HAP-1 (cell line): Measurements from ENCODE around the gene MRPS27.

Experiments used
- DNase-seq, 2 experiments: peaks; one replicate each; pipeline ENCODE4 v3.0.0-alpha.2; 2016 to 2020; ENCODE audit warnings: low spot score in 2 of 2
- H3K27me3 ChIP-seq: fragments of 250-450 bp; sonication (Bioruptor Pico); 2 replicates; pipeline ENCODE4 v1.5.1; 2020; ENCODE audit warnings: low read depth, mild to moderate bottlenecking, moderate library complexity
- H3K36me3 ChIP-seq: fragments of 250-450 bp; sonication (Bioruptor Pico); replicated peaks from 2 replicates; pipeline ENCODE4 v1.5.1; 2020; ENCODE audit warnings: mild to moderate bottlenecking
- H3K4me1 ChIP-seq: fragments of 250-450 bp; sonication (Bioruptor Pico); 2 replicates; pipeline ENCODE4 v1.5.1; 2020; ENCODE audit warnings: mild to moderate bottlenecking
- H3K4me3 ChIP-seq: fragments of 250-450 bp; sonication (Bioruptor Pico); 2 replicates; pipeline ENCODE4 v1.5.1; 2020; ENCODE audit warnings: mild to moderate bottlenecking, moderate library complexity
- H3K9me3 ChIP-seq: fragments of 250-450 bp; sonication (Bioruptor Pico); 2 replicates; pipeline ENCODE4 v1.5.1; 2020; ENCODE audit warnings: mild to moderate bottlenecking, moderate library complexity
- in situ Hi-C: fragments of 300-500 bp; cut with MboI; formaldehyde crosslinking; loops from 3 replicates; pipeline ENCODE4 v1.14.3; 2020; ENCODE audit warnings: low sequenced_read_pairs, inconsistent platforms, mixed read lengths

The MRPS27 gene

DNA sequence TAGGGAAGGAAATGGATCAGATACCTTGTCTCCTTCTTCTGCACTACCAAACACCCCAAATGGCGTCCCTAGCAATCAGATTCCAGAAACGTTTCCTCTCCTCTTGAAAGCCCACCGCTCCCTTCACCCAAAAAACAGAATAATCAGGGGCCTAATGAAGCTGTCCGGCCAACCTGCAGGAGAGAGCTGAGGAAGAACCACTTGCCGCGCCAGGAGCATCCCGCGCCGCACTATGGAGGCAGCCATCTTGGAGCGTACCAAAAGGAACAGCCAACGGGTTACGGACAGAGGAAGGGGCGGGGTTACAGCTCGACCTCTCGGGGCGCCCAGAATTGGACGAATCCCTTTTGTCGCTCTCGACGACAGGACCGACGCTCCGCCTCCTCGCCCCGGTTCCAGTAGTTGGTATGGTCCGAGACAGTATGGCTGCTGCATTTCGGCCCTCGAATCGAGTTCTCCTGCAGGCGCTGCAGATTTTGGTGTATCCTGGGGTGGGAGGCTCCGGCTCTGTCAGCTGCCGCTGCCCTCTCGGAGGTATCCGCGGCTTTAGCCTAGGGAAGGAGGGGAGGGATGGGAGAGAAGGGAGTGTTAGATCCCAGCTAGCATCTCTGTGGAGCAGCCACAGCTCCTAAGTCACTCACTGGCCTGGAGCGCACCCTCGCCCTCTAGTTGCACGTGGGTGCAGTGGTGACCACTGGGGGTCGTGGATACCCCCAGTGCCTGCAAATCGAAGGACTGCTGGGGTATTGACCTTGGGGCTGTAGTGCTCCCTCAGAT lies at the start of gene MRPS27, which contains the start of gene PTCD2:
Gene MRPS27 (minus strand): TSS at position 265 of the 777 bp plus-strand sequence. CDS start 19 bp downstream, at position 246.
Gene PTCD2 (plus strand): TSS at position 398 of the 777 bp plus-strand sequence. CDS start 10 bp downstream, at position 408.
- peak; percentile 94 to 98 for DNase-seq
- H3K4me3 ChIP-seq, result peak within 1 kb of the TSS; percentile 84
- H3K36me3 ChIP-seq, result peaks cover 14% of the 10 kb centered on the region
- H3K27me3 ChIP-seq, result no peaks in the 10 kb centered on the region
- no peaks in the 10 kb centered on the region for H3K9me3 ChIP-seq
- in situ Hi-C loops, result loop anchor here (10.0 to 25.0 kb wide), 2 partner anchors 175 to 733 kb away; partner anchors contain the start of gene MCCC2
- peaks cover 9% of the 10 kb centered on the region for H3K4me1 ChIP-seq

DNA sequence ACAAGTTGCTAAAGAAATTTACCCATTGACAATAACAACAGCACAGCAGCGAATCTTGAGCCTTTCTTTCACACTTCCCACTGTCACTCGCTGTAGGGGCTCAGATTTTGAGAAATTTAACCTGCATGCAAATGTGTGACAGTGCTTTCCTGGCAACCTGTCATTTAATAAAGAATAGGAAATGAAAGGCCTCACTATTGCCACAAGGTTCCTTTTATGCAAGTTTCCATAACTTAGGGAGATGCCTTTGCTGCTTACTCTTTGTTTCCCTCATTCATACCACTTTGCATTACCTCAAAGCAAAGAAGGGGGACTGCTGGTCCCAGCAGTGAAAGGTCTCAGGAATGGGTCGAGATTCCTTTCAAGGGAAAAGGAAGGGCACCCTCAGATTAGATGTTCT lies 49.7 kb upstream of the MRPS27 start:
- Histone ChIP-seq H3K4me1 (no peaks in the 10 kb centered on the region), H3K36me3 (no peaks in the 10 kb centered on the region), H3K27me3 (no peaks in the 10 kb centered on the region), H3K4me3 (no peak overlapping the region), H3K9me3 (no peaks in the 10 kb centered on the region)
- in situ Hi-C loops, result loop anchor here (5.0 to 25.0 kb wide), 2 partner anchors 158 to 443 kb away; partner anchors contain the start of gene TNPO1
- no peak for DNase-seq

DNA sequence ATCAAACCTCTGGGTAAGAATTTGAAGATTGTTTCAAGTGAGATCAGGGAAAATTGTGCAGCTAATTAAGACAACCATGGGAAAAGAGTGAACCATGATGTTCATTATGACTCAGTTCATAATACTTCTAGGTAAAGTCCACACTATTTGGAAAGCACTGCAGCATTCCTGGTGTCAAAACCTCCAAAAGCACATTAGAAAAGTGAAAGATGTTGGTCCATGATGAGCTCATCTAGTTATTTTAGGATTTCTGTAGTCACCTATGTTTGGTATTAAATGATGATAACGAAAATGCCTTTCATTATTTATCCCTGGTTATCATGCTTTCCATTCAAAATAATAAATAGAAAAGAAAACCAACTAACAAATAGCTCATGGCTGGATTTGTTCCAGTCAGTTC lies 49.3 kb upstream of the MRPS27 start:
- no peaks in the 10 kb centered on the region for H3K27me3 ChIP-seq
- no peak for DNase-seq
- in situ Hi-C loops, result loop anchor here (5.0 to 25.0 kb wide), 2 partner anchors 158 to 443 kb away; partner anchors contain the start of gene TNPO1
- no peaks in the 10 kb centered on the region for H3K4me1 ChIP-seq
- H3K9me3 ChIP-seq, result no peaks in the 10 kb centered on the region
- no peaks in the 10 kb centered on the region for H3K36me3 ChIP-seq
- H3K4me3 ChIP-seq, result no peak overlapping the region

DNA sequence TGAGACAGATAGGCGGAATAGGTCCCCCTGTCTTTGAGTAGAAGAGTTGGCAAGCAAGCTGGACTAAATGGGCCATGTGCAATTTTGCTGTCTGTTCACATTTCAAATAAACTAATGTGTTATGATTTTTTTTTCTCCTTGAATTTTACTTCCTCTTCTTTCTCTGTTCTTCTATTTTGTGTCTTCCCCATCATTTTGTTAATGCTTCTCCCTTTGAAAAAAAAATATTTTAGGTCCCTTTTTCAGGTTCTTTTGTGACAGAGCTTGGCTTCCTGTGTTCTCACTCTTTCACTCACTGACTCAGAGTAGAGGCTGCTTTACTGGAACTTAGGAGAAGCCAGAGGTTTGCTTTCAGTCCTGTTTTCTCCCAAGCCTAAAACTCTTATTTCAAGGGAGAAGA lies 48.2 kb upstream of the MRPS27 start:
- no peaks in the 10 kb centered on the region for H3K27me3 ChIP-seq
- in situ Hi-C loops, result loop anchor here (5.0 to 25.0 kb wide), 2 partner anchors 159 to 444 kb away; partner anchors contain the start of gene TNPO1
- no peaks in the 10 kb centered on the region for H3K9me3 ChIP-seq
- H3K36me3 ChIP-seq, result no peaks in the 10 kb centered on the region
- no peak for DNase-seq
- no peak overlapping the region for H3K4me3 ChIP-seq
- H3K4me1 ChIP-seq, result peaks cover under 1% of the 10 kb centered on the region; the same call in 1 of the 2 replicates

DNA sequence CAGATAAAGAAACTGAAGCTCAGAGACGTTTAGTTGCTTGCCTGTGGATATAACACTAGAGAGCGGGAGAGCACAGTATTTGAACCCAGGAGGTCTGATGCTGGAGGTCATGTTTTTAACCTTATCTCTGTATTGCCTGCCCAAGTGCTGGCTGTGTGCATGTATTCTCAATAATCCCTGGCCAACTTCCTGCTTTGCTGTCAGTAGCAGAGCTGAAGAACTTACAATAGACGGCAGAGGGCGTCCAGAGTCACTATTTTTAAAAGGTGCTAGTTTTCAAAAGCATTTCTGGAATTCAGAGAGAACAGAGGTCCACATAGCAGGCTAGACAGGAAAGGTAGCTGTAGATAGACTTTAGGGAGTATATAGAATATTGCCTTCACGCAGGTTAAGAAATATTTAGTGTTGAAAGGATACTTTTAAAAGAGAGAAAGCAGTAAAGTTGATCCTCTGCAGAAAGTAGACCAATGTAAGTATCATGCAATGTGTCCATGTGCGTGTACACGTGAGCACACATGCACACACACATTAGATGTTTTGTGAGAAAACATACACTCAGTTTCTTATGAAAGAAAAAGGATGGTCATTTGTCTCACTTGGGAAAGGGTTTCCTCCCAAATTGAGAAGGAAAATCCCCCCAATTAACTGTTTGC lies 46.4 kb upstream of the MRPS27 start:
- in situ Hi-C loops, result loop anchor here (5.0 to 25.0 kb wide), 2 partner anchors 161 to 446 kb away; partner anchors contain the start of gene TNPO1
- Histone ChIP-seq H3K4me1 (peaks cover 7% of the 10 kb centered on the region), H3K4me3 (no peak overlapping the region), H3K9me3 (no peaks in the 10 kb centered on the region), H3K36me3 (peaks cover 5% of the 10 kb centered on the region; the same call in 1 of the 2 replicates), H3K27me3 (no peaks in the 10 kb centered on the region)
- peak; percentile 72 to 78 for DNase-seq

DNA sequence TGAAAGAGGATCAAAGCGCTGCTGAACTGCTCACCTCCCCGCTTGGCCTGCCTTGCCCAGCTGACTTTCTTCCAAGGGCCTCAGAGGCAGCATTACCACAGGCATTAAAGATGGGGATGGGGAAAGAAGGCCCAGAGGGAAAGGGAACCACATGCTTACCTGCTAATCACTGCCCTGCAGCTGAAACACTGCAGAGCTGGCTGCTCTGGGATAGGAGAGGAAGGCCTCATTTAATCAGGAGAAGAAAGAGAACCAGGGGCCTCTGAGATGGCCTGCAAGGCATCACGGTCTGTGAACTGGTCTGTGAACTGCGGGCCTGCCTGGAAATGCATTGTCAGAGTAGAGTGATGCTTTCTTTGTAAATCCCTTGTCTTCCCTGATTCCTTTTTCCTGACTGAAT lies 44.9 kb upstream of the MRPS27 start:
- DNase-seq, result no peak
- Histone ChIP-seq H3K36me3 (peaks cover 10% of the 10 kb centered on the region; the same call in 1 of the 2 replicates), H3K4me1 (peaks cover 7% of the 10 kb centered on the region), H3K27me3 (no peaks in the 10 kb centered on the region), H3K9me3 (no peaks in the 10 kb centered on the region), H3K4me3 (no peak overlapping the region)
- in situ Hi-C loops, result loop anchor here (5.0 to 25.0 kb wide), 2 partner anchors 162 to 447 kb away; partner anchors contain the start of gene TNPO1

DNA sequence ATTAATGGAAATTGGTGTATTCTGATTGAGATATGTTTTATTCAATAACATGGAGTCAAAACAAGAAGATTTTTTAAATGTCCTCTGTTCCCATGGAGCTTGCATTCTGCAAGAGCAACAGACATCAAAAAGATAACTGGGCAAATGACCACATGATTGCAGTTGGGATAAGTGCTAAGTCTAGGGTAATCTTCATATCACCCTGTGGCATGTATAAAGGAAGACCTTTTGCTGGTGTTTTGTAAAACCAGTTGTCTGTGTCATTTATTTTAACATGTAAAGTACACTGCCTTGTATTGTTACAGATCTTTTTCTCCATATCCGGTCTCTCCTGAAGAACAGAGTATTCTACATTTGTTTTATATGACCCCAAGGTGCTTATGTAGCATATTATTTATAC lies 44.1 kb upstream of the MRPS27 start:
- H3K4me1 ChIP-seq, result peaks cover 7% of the 10 kb centered on the region
- no peaks in the 10 kb centered on the region for H3K27me3 ChIP-seq
- peaks cover 13% of the 10 kb centered on the region; the same call in 1 of the 2 replicates for H3K36me3 ChIP-seq
- in situ Hi-C loops, result loop anchor here (25.0 kb wide), 1 partner anchor 448 kb away; the partner anchor contains the start of gene TNPO1
- H3K9me3 ChIP-seq, result no peaks in the 10 kb centered on the region
- no peak overlapping the region for H3K4me3 ChIP-seq
- no peak for DNase-seq

DNA sequence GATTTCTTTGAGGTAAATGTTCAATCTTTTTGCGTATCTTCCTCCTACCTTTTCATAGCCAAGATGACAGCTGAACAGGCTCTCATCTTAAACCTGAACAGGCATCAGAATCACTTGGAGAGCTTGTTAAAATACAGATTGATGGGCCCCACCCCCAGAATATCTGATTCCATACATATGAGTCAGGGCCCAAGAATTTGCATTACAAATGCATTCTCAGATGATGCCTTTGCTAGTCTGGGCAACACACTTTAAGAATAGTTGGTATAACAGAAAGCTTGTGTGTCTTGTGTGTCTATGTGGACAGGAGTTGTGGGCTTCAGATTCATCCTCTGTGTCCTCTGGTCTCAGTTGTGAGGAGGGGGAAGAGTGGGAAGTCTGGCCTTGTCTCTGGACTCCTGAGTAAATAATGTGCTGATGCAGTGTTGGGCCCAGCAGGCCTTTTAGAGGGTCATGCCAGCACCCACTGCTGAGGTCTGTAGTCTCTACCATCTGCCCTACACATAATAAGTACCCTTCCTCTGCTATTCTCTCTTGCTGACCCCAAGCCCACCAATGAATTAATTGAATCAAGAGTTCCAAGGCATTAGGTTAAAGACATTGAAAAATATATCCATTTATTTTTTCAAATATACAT lies 43.2 kb upstream of the MRPS27 start:
- H3K36me3 ChIP-seq, result peaks cover 20% of the 10 kb centered on the region
- in situ Hi-C loops, result loop anchor here (25.0 kb wide), 1 partner anchor 449 kb away; the partner anchor contains the start of gene TNPO1
- DNase-seq, result peak; percentile 54 to 57
- peaks cover 7% of the 10 kb centered on the region for H3K4me1 ChIP-seq
- H3K9me3 ChIP-seq, result no peaks in the 10 kb centered on the region
- no peaks in the 10 kb centered on the region for H3K27me3 ChIP-seq
- H3K4me3 ChIP-seq, result no peak overlapping the region

DNA sequence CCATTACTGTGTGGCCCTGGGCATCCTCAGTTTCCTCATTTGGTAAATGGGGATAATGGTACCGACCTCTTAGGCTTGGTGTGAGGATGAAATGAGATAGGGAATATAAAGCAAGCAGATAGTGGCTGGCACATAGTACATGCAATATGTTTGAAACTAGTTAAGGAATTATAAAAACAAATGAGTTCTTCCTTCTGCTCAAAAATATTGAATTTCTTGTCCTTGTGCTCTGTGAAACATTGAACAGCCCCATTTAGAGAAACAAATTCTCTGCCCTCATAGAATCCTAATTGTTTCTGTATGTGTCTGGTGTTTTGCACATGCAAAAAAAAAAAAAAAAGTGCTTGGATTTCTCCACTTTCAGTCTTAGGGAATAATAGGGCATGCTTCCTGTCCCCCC lies 39.8 kb upstream of the MRPS27 start:
- Histone ChIP-seq H3K4me3 (no peak overlapping the region), H3K9me3 (no peaks in the 10 kb centered on the region), H3K36me3 (peaks cover 22% of the 10 kb centered on the region), H3K4me1 (peaks cover 7% of the 10 kb centered on the region), H3K27me3 (no peaks in the 10 kb centered on the region)
- DNase-seq, result no peak
- in situ Hi-C loops, result loop anchor here (25.0 kb wide), 1 partner anchor 452 kb away; the partner anchor contains the start of gene TNPO1

DNA sequence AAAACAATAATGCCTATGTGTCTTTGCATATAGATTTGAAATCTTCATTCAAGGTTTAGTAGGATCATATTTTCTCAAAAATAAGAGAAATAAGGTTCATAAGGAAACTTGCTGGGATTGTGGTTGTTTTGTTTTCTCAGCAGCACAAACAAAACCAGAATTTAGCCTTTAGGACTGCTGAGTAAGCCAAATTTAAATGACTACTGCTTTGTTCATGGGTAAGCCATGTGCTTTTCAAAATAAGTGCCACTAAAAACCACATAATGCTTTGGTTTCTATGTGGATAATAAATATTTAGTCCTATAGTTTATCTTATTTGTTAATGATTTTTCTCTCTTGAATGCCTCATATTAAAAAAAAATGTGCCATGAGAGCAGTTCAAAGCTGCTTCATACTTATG lies 38.9 kb upstream of the MRPS27 start:
- H3K4me3 ChIP-seq, result no peak overlapping the region
- peaks cover 9% of the 10 kb centered on the region for H3K4me1 ChIP-seq
- in situ Hi-C loops, result loop anchor here (25.0 kb wide), 1 partner anchor 453 kb away; the partner anchor contains the start of gene TNPO1
- H3K27me3 ChIP-seq, result no peaks in the 10 kb centered on the region
- H3K9me3 ChIP-seq, result no peaks in the 10 kb centered on the region
- no peak for DNase-seq
- H3K36me3 ChIP-seq, result peaks cover 22% of the 10 kb centered on the region

DNA sequence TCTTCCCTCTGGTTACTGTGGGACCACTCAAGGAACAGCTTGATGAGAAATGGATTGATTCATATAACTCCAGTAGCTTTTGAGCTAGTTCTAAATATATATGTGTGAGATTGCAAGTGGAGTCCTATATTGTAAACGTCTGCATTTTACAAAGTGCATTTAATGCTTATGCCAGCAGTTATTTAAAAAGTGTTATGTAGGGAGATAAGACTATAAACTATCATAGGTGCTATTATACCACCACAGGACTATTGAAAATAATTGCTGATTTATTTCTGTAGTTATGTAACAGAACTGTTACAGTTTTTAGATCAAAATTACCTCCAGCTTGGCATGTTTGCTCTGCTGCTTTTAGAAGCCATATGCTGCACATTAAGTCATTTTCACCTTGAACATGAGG lies 36.3 kb upstream of the MRPS27 start:
- H3K9me3 ChIP-seq, result no peaks in the 10 kb centered on the region
- no peak for DNase-seq
- H3K4me3 ChIP-seq, result no peak overlapping the region
- in situ Hi-C loops, result loop anchor here (25.0 kb wide), 1 partner anchor 456 kb away; the partner anchor contains the start of gene TNPO1
- H3K27me3 ChIP-seq, result no peaks in the 10 kb centered on the region
- peaks cover 17% of the 10 kb centered on the region for H3K36me3 ChIP-seq
- H3K4me1 ChIP-seq, result 0 out of 2 replicates have a peak, but pooled peaks cover 3% of the 10 kb centered on the region

DNA sequence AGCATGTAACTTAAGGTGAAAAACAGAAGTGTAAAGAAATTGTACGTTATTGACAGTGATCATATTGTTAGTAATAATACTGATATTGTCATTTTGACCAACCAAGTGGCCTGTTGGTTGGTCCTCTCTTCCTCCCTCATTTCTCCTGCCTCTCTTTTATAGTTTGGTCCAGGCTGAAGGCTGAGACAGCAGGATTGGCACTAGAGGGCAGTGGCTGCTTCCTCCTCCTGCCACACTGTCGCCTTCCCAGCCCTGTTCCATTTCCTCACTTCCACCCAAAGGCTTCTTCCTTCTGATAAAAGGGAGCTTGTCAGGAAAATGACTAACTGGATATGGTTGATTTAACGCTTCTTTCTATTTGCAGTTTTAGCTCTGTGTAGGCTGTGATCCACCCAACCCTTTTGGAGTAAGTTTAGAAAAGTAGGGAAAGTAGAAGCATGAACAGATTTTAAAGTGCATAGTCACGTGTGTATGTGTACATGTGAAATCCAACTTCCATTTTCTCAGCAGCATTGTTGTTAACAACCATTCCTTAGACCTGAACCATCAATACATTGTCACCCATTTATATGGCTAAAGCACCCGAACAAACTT lies 35.8 kb upstream of the MRPS27 start:
- 0 out of 2 replicates have a peak, but pooled peaks cover 3% of the 10 kb centered on the region for H3K4me1 ChIP-seq
- H3K9me3 ChIP-seq, result no peaks in the 10 kb centered on the region
- H3K36me3 ChIP-seq, result peaks cover 12% of the 10 kb centered on the region
- H3K4me3 ChIP-seq, result no peak overlapping the region
- in situ Hi-C loops, result loop anchor here (25.0 kb wide), 1 partner anchor 456 kb away; the partner anchor contains the start of gene TNPO1
- H3K27me3 ChIP-seq, result no peaks in the 10 kb centered on the region
- DNase-seq, result peak in 1 of 2 experiments; percentile 30
